H1 (cell line): ENCODE results near the gene LMNTD2. TPM values are rescaled to one million over a fixed set of nuclear protein-coding genes. Genes with fewer than 3 reads are reported as not detected.

Source experiments
- CTCF ChIA-PET: fragments of 300-600 bp; sonication (Branson Sonifier 250); formaldehyde crosslinking; loops from one replicate; lab custom pipeline; 2021; ENCODE audit not compliant: partially characterized antibody; lab: Charles Lee
- POLR2A ChIA-PET: fragments of 300-600 bp; sonication (Branson Sonifier 250); formaldehyde crosslinking; loops from one replicate; lab custom pipeline; 2021; ENCODE audit warnings: inconsistent platforms; ENCODE audit not compliant: partially characterized antibody; lab: Charles Lee
- DNase-seq, 2 experiments: peaks; one replicate each; pipeline versions ENCODE4 v3.0.0 to v3.0.0-alpha.2; 2010 to 2022; ENCODE audit warnings: low spot score in 2 of 2, low read depth in 1 of 2, mixed read lengths in 1 of 2
- FAIRE-seq: peaks from 2 replicates; lab custom pipeline; 2011; peaks lifted over from hg19 to GRCh38; lab: Jason Lieb, UNC
- H2AFZ ChIP-seq: 2 replicates; pipeline ENCODE4 v1.8.1; 2012; ENCODE audit warnings: low read length, inconsistent platforms
- H2AK5ac ChIP-seq: 2 replicates; pipeline ENCODE4 v1.6.1; 2013; ENCODE audit warnings: low read depth, low read length
- H2BK120ac ChIP-seq: replicated peaks from 2 replicates; pipeline ENCODE3; 2013; ENCODE audit warnings: low read depth, low read length, inconsistent platforms
- H2BK12ac ChIP-seq: 2 replicates; pipeline ENCODE4 v1.6.1; 2013; ENCODE audit warnings: low read depth, low read length
- H2BK15ac ChIP-seq: 2 replicates; pipeline ENCODE4 v1.6.1; 2013; ENCODE audit warnings: low read length
- H2BK20ac ChIP-seq: 2 replicates; pipeline ENCODE4 v1.6.1; 2013; ENCODE audit warnings: low read length
- H2BK5ac ChIP-seq: 2 replicates; pipeline ENCODE4 v1.6.1; 2013; ENCODE audit warnings: low read depth, low read length
- H3K14ac ChIP-seq: 2 replicates; pipeline ENCODE4 v1.6.1; 2013; ENCODE audit warnings: inconsistent platforms; ENCODE audit not compliant: insufficient read length
- H3K18ac ChIP-seq: 2 replicates; pipeline ENCODE4 v1.6.1; 2013; ENCODE audit warnings: low read length; ENCODE audit errors: extremely low read depth
- H3K23ac ChIP-seq: 2 replicates; pipeline ENCODE4 v1.6.1; 2013; ENCODE audit warnings: inconsistent platforms; ENCODE audit not compliant: insufficient read length
- H3K23me2 ChIP-seq: 2 replicates; pipeline ENCODE4 v1.6.1; 2013; ENCODE audit warnings: low read depth, low read length
- H3K27ac ChIP-seq: 2 replicates; pipeline ENCODE4 v1.6.1; 2011; ENCODE audit warnings: low read depth, low read length, inconsistent platforms
- H3K27me3 ChIP-seq, 4 experiments: replicated peaks in 1 of 4; 1 replicate in 1 of 4; 2 replicates in 3 of 4; pipeline versions ENCODE4 v1.6.1 to v1.8.1; 2011 to 2013; ENCODE audit warnings: low read length in 3 of 4, mild to moderate bottlenecking in 3 of 4, inconsistent platforms in 2 of 4, mixed read lengths in 2 of 4, moderate library complexity in 1 of 4; ENCODE audit not compliant: control insufficient read depth in 3 of 4, insufficient read depth in 3 of 4; ENCODE audit errors: extremely low read depth in 1 of 4
- H3K36me3 ChIP-seq, 4 experiments: 2 replicates each; pipeline versions ENCODE4 v1.6.1 to v1.8.1; 2011 to 2013; ENCODE audit warnings: mild to moderate bottlenecking in 4 of 4, low read length in 3 of 4, moderate library complexity in 2 of 4, control low read depth in 1 of 4, inconsistent platforms in 1 of 4; ENCODE audit not compliant: insufficient read depth in 4 of 4, control insufficient read depth in 2 of 4
- H3K4ac ChIP-seq: replicated peaks from 2 replicates; pipeline ENCODE3; 2013; ENCODE audit warnings: low read length, low read depth, mixed read lengths, inconsistent platforms; ENCODE audit not compliant: insufficient read length
- H3K4me1 ChIP-seq, 4 experiments: replicated peaks in 1 of 4; 1 replicate in 1 of 4; 2 replicates in 3 of 4; pipeline versions ENCODE4 v1.6.1 to v1.8.1; 2011 to 2013; ENCODE audit warnings: low read length in 3 of 4, inconsistent platforms in 2 of 4, mixed read lengths in 1 of 4; ENCODE audit not compliant: insufficient read depth in 4 of 4, control insufficient read depth in 3 of 4
- H3K4me2 ChIP-seq, 2 experiments: 2 replicates each; pipeline versions ENCODE4 v1.6.1 to v1.8.1; 2011 to 2013; ENCODE audit warnings: low read depth in 2 of 2, low read length in 2 of 2, control low read depth in 1 of 2, inconsistent platforms in 1 of 2, mild to moderate bottlenecking in 1 of 2; ENCODE audit not compliant: insufficient read depth in 1 of 2
- H3K4me3 ChIP-seq, 4 experiments: fragments of 200-600, 300-600 bp in 1 of 4; sonication (generic), shearing (Covaris generic), sonication (Bioruptor Twin) in 1 of 4; 2 replicates each; pipeline versions ENCODE4 v1.5.1 to v1.8.1; 2011 to 2016; ENCODE audit warnings: low read length in 4 of 4, low read depth in 3 of 4, control low read depth in 2 of 4, inconsistent platforms in 2 of 4, mild to moderate bottlenecking in 2 of 4, mixed read lengths in 1 of 4, moderate library complexity in 1 of 4; ENCODE audit not compliant: insufficient read depth in 2 of 4; ENCODE audit errors: extremely low read depth in 1 of 4
- H3K56ac ChIP-seq: replicated peaks from 2 replicates; pipeline ENCODE3; 2013; ENCODE audit warnings: low read depth, mild to moderate bottlenecking, mixed read lengths, low read length, inconsistent platforms; ENCODE audit not compliant: insufficient read length
- H3K79me1 ChIP-seq: 2 replicates; pipeline ENCODE4 v1.6.1; 2013; ENCODE audit warnings: low read depth, low read length, control low read depth
- H3K79me2 ChIP-seq, 2 experiments: 2 replicates each; pipeline versions ENCODE4 v1.6.1 to v1.8.1; 2012 to 2013; ENCODE audit warnings: low read length in 2 of 2, mild to moderate bottlenecking in 2 of 2, inconsistent platforms in 1 of 2; ENCODE audit not compliant: insufficient read depth in 2 of 2, control insufficient read depth in 1 of 2
- H3K9ac ChIP-seq, 4 experiments: replicated peaks in 1 of 4; 1 replicate in 1 of 4; 2 replicates in 3 of 4; pipeline versions ENCODE4 v1.6.1 to v1.8.1; 2011 to 2013; ENCODE audit warnings: low read depth in 3 of 4, low read length in 3 of 4, control low read depth in 2 of 4, mild to moderate bottlenecking in 2 of 4, moderate library complexity in 2 of 4, inconsistent platforms in 1 of 4; ENCODE audit errors: extremely low read depth in 1 of 4
- H3K9me3 ChIP-seq, 2 experiments: 2 replicates each; pipeline versions ENCODE4 v1.6.1 to v1.8.1; 2012 to 2013; ENCODE audit warnings: mild to moderate bottlenecking in 2 of 2, moderate library complexity in 2 of 2, control low read depth in 1 of 2, inconsistent platforms in 1 of 2, low read depth in 1 of 2, low read length in 1 of 2, mixed read lengths in 1 of 2; ENCODE audit not compliant: insufficient read depth in 2 of 2
- H4K20me1 ChIP-seq, 2 experiments: replicated peaks in 1 of 2; 2 replicates each; pipeline versions ENCODE3 to v1.8.1; 2011 to 2013; ENCODE audit warnings: inconsistent platforms in 2 of 2, low read length in 2 of 2, mild to moderate bottlenecking in 1 of 2; ENCODE audit not compliant: insufficient read depth in 2 of 2, control insufficient read depth in 1 of 2
- H4K5ac ChIP-seq: 2 replicates; pipeline ENCODE4 v1.6.1; 2013; ENCODE audit warnings: low read length, low read depth, mixed read lengths, inconsistent platforms; ENCODE audit not compliant: insufficient read length
- H4K8ac ChIP-seq: 2 replicates; pipeline ENCODE4 v1.8.0; 2013; ENCODE audit warnings: mild to moderate bottlenecking, moderate library complexity, low read length, inconsistent platforms; ENCODE audit not compliant: insufficient read depth; ENCODE audit errors: extremely low read depth
- H4K91ac ChIP-seq: replicated peaks from 2 replicates; pipeline ENCODE3; 2013; ENCODE audit warnings: low read length, mixed read lengths, inconsistent platforms; ENCODE audit not compliant: insufficient read length
- ATF3 ChIP-seq: IDR thresholded peaks from 2 replicates; pipeline ENCODE4 v1.6.1; 2011; ENCODE audit warnings: low read depth, mild to moderate bottlenecking, low read length; ENCODE audit not compliant: insufficient read depth
- CTBP2 ChIP-seq: IDR thresholded peaks from 2 replicates; pipeline ENCODE4 v1.7.0; 2011; ENCODE audit warnings: borderline replicate concordance, mild to moderate bottlenecking, moderate library complexity, mixed read lengths, low read length; ENCODE audit not compliant: insufficient read depth, insufficient read length
- FOSL1 ChIP-seq: IDR thresholded peaks from 2 replicates; pipeline ENCODE4 v1.6.1; 2011; ENCODE audit warnings: mild to moderate bottlenecking, low read depth, low read length, moderate library complexity; ENCODE audit not compliant: insufficient read depth
- KDM1A ChIP-seq: fragments of 200-600, 300-600 bp; sonication (generic); IDR thresholded peaks from 2 replicates; pipeline ENCODE4 v1.7.1; 2016; ENCODE audit warnings: mild to moderate bottlenecking, low read length, borderline replicate concordance
- RBBP5 ChIP-seq: IDR thresholded peaks from 2 replicates; pipeline ENCODE4 v1.7.1; 2012; ENCODE audit warnings: low read depth, mild to moderate bottlenecking, inconsistent platforms, low read length, moderate library complexity, borderline replicate concordance
- RFX5 ChIP-seq: IDR thresholded peaks from 2 replicates; pipeline ENCODE4 v1.6.1; 2011; ENCODE audit warnings: low read depth, low read length, improper control_type of control experiment, borderline replicate concordance
- SP1 ChIP-seq: IDR thresholded peaks from 2 replicates; pipeline ENCODE4 v1.6.1; 2011; ENCODE audit warnings: low read depth, low read length
- WGBS, 2 experiments: shearing (Covaris generic) in 1 of 2; methylation state at CpG; one replicate each; pipeline versions ENCODE4 v1.1.6 to v1.1.7; 2013 to 2015; ENCODE audit warnings: low lambda C conversion rate in 2 of 2, mixed read lengths in 2 of 2, inconsistent platforms in 1 of 2, low coverage in 1 of 2, missing lambda C conversion rate in 1 of 2; ENCODE audit not compliant: insufficient replicate concordance in 2 of 2, insufficient coverage in 1 of 2, insufficient read length in 1 of 2; ENCODE audit errors: extremely low coverage in 1 of 2, missing lambda C conversion rate in 1 of 2; 5-methylcytosine and 5-hydroxymethylcytosine counted together
- polyA plus RNA-seq, 7 experiments: library from polyadenylated mRNA; depleted of rRNA in 3 of 7; stranded (reverse) in 5 of 7; unstranded in 2 of 7; fragments of >200 nt in 5 of 7; fragments of 200-250 nt in 2 of 7; gene quantifications; 1 replicate in 5 of 7; 2 replicates in 1 of 7; 4 replicates in 1 of 7; pipeline versions ENCODE4 v1.2.1 to v1.2.3, GENCODE V29; 2011 to 2013; ENCODE audit warnings: missing spikeins in 2 of 7, mixed read lengths in 2 of 7
- total RNA-seq: library from RNA; stranded (reverse); fragmentation: NEBNext Ultra II Directional; extraction: Animal tissue kit (Norgen Biotek cat#: 25700); gene quantifications from 2 replicates; pipeline ENCODE4 v1.2.1, GENCODE V29; 2021

The LMNTD2 gene
- total and polyA plus RNA-seq, 2 of the 8 experiments (the other 6 are each of a cell fraction or from before 2014, with no cell fraction given) = 1.6 to 3.1 TPM

- Histone ChIP-seq H4K20me1 (peaks cover 0 to 6% of the 10 kb centered on the region in 2 experiments), H3K4me2 (no peak overlapping the region), H2BK120ac (no peak overlapping the region), H3K56ac (no peak overlapping the region), H3K4ac (no peak overlapping the region), H3K79me1 (no peaks in the 10 kb centered on the region), H3K79me2 (no peaks in the 10 kb centered on the region), H2BK15ac (no peak overlapping the region), H3K36me3 (peaks cover 0 to 12% (median 6%) of the 10 kb centered on the region in 4 experiments; a peak in 5 of 8 replicates), H3K4me3 (no peak overlapping the region), H2AFZ (no peak overlapping the region), H3K14ac (no peak overlapping the region), H3K27me3 (no peaks in the 10 kb centered on the region), H4K8ac (no peak overlapping the region), H2BK20ac (no peak overlapping the region), H3K23ac (no peak overlapping the region), H4K5ac (no peak overlapping the region), H2AK5ac (no peak overlapping the region), H2BK12ac (no peak overlapping the region), H3K27ac (no peak overlapping the region), H2BK5ac (no peak overlapping the region), H3K9me3 (no peaks in the 10 kb centered on the region), H3K4me1 (no peaks in the 10 kb centered on the region), H4K91ac (no peak overlapping the region), H3K9ac (no peak overlapping the region), H3K23me2 (no peaks in the 10 kb centered on the region), H3K18ac (no peak overlapping the region)
- FAIRE-seq (no peak), DNase-seq (no peak)
- 91% methylated on average over 26 of the region's 30 CpGs; no CpG with 5 or more reads in 1 of the 2 experiments for WGBS, 2 experiments
- POLR2A ChIA-PET = interaction anchor here (1.1 kb wide), 1 partner anchor 30 kb away, joined by 3 read pairs; no protein-coding TSS in a partner anchor
- CTCF ChIA-PET = interaction anchor here (1.0 kb wide), 1 partner anchor 9 kb away, joined by 3 read pairs; no protein-coding TSS in a partner anchor
- TF ChIP-seq SP1 (no peak), CTBP2 (no peak), ATF3 (no peak), FOSL1 (no peak), RBBP5 (no peak), RFX5 (no peak), KDM1A (no peak)
Measured at GRCh38 chr11:528166-528814, 32.2 kb downstream of the LMNTD2 start.
